WTC11 (cell line): ENCODE measurements around the gene KCTD1.

Experiments used
- CREB1 ChIP-seq: sonication (generic); formaldehyde crosslinking; IDR thresholded peaks from 2 replicates; pipeline ENCODE4 v1.8.0; 2023; ENCODE audit warnings: mild to moderate bottlenecking, missing genetic modification reagents
- CTCF ChIP-seq: fragments of 200-600 bp; IDR thresholded peaks from 2 replicates; pipeline ENCODE4 v1.8.0; 2022; ENCODE audit warnings: antibody characterized with exemption
- GABPB1 ChIP-seq: sonication (generic); formaldehyde crosslinking; IDR thresholded peaks from 2 replicates; pipeline ENCODE4 v1.8.1; 2023; ENCODE audit warnings: mild to moderate bottlenecking, missing genetic modification reagents
- HMGXB4 ChIP-seq: sonication (generic); formaldehyde crosslinking; IDR thresholded peaks from 2 replicates; pipeline ENCODE4 v1.8.1; 2023; ENCODE audit warnings: mild to moderate bottlenecking, moderate library complexity, missing genetic modification reagents
- KAT7 ChIP-seq: sonication (generic); formaldehyde crosslinking; IDR thresholded peaks from 2 replicates; pipeline ENCODE4 v1.8.1; 2023; ENCODE audit warnings: missing genetic modification reagents, mild to moderate bottlenecking, borderline replicate concordance
- MXD4 ChIP-seq: fragments of 250-450 bp; sonication (Bioruptor Pico); IDR thresholded peaks from 2 replicates; pipeline ENCODE4 v1.8.0; 2021; ENCODE audit warnings: mild to moderate bottlenecking, moderate library complexity, borderline replicate concordance
- ZBTB21 ChIP-seq: sonication (generic); formaldehyde crosslinking; IDR thresholded peaks from 2 replicates; pipeline ENCODE4 v1.8.1; 2023; ENCODE audit warnings: mild to moderate bottlenecking, missing genetic modification reagents, borderline replicate concordance

- TF ChIP-seq CTCF, result no peak
- TF ChIP-seq CREB1 (CRISPR knock-in tag), result no peak
- TF ChIP-seq ZBTB21 (CRISPR knock-in tag), result no peak
- TF ChIP-seq KAT7 (CRISPR knock-in tag), result no peak
- no peak for TF ChIP-seq HMGXB4 (CRISPR knock-in tag)
- TF ChIP-seq GABPB1 (CRISPR knock-in tag), result no peak
- no peak for TF ChIP-seq MXD4 (CRISPR knock-in tag)
Observed at GRCh38 chr18:26432651-26433424, 115.5 kb downstream of the KCTD1 start.
